HepG2 (cell line): ENCODE measurements around the gene MLC1. TPM values are rescaled to one million over a fixed set of nuclear protein-coding genes. Genes with fewer than 3 reads are reported as not detected.

Source experiments
- ATAC-seq: fragments of 200-7000 bp; cut with Tn5 transposase; 3 replicates; pipeline ENCODE4 v1.9.1; 2020; ENCODE audit warnings: mild to moderate bottlenecking, moderate library complexity
- Bru-seq: library from RNA; stranded (reverse); fragments of 400-500 nt; gene quantifications from one replicate; lab custom pipeline; 2021; lab: Mats Ljungman, UMichigan
- BruChase-seq, 2 experiments: library from RNA; stranded (reverse); fragments of 400-500 nt; gene quantifications; one replicate each; lab custom pipeline; 2021; lab: Mats Ljungman, UMichigan
- BruUV-seq: library from RNA; stranded (reverse); fragments of 400-500 nt; replicated peaks from 2 replicates; lab custom pipeline; 2021; lab: Mats Ljungman, UMichigan
- CTCF ChIA-PET: fragments of 300-600 bp; formaldehyde crosslinking; extraction: SDS; loops from one replicate; lab custom pipeline; 2021; ENCODE audit warnings: low total read pairs, inconsistent platforms, low intra/inter-chr PET ratio; lab: Yijun Ruan, JAX
- POLR2A ChIA-PET: fragments of 350-600 bp; sonication (Branson Sonifier 250); formaldehyde crosslinking; loops from one replicate; lab custom pipeline; 2020; ENCODE audit warnings: antibody characterized with exemption, inconsistent platforms; lab: Yijun Ruan, JAX
- DNase-seq: peaks from one replicate; pipeline ENCODE4 v3.0.0-alpha.2; 2015; ENCODE audit warnings: low spot score
- FAIRE-seq: peaks from 3 replicates; lab custom pipeline; 2011; peaks lifted over from hg19 to GRCh38; lab: Jason Lieb, UNC
- H2AFZ ChIP-seq: one replicate; pipeline ENCODE4 v1.6.1; 2011; ENCODE audit warnings: low read length, inconsistent platforms
- H3K27ac ChIP-seq: fragments of 300-600 bp; 3 replicates; pipeline ENCODE4 v1.8.0; 2011; ENCODE audit warnings: mixed run types, mild to moderate bottlenecking, mixed read lengths, low read length, inconsistent platforms; ENCODE audit not compliant: insufficient read depth; ENCODE audit errors: extremely low read length
- H3K27me3 ChIP-seq, 2 experiments: fragments of 200-600 bp in 1 of 2; 2 replicates in 1 of 2; 3 replicates in 1 of 2; pipeline versions ENCODE4 v1.6.0 to v1.8.0; 2011; ENCODE audit warnings: low read length in 2 of 2, mild to moderate bottlenecking in 2 of 2, moderate library complexity in 2 of 2, inconsistent platforms in 1 of 2; ENCODE audit not compliant: insufficient read depth in 2 of 2, control insufficient read depth in 1 of 2
- H3K36me3 ChIP-seq, 2 experiments: fragments of 200-600 bp in 1 of 2; replicated peaks in 1 of 2; 2 replicates in 1 of 2; 3 replicates in 1 of 2; pipeline versions ENCODE4 v1.5.1 to v1.8.0; 2011; ENCODE audit warnings: low read length in 2 of 2, inconsistent platforms in 1 of 2; ENCODE audit not compliant: insufficient read depth in 2 of 2, control insufficient read depth in 1 of 2
- H3K4me1 ChIP-seq: 2 replicates; pipeline ENCODE4 v1.5.1; 2012; ENCODE audit warnings: low read length, inconsistent platforms; ENCODE audit not compliant: insufficient read depth
- H3K4me2 ChIP-seq: 2 replicates; pipeline ENCODE4 v1.6.0; 2011; ENCODE audit warnings: low read depth, low read length, inconsistent platforms
- H3K4me3 ChIP-seq, 3 experiments: fragments of 200-600 bp in 1 of 3; sonication (generic), shearing (Covaris generic) in 1 of 3; replicated peaks in 1 of 3; 2 replicates each; pipeline ENCODE4 v1.5.1; 2011 to 2016; ENCODE audit warnings: low read length in 3 of 3, inconsistent platforms in 2 of 3, low read depth in 2 of 3, mild to moderate bottlenecking in 2 of 3, control low read depth in 1 of 3, mixed read lengths in 1 of 3; ENCODE audit not compliant: insufficient read depth in 1 of 3
- H3K79me2 ChIP-seq: one replicate; pipeline ENCODE4 v1.6.1; 2011; ENCODE audit warnings: low read length, inconsistent platforms; ENCODE audit not compliant: insufficient read depth
- H3K9ac ChIP-seq: 2 replicates; pipeline ENCODE4 v1.6.0; 2011; ENCODE audit warnings: mild to moderate bottlenecking, low read depth, low read length, inconsistent platforms; ENCODE audit not compliant: insufficient read depth
- H3K9me3 ChIP-seq: 2 replicates; pipeline ENCODE4 v1.5.1; 2012; ENCODE audit warnings: mild to moderate bottlenecking, low read length
- H4K20me1 ChIP-seq: 2 replicates; pipeline ENCODE4 v1.6.0; 2011; ENCODE audit warnings: inconsistent platforms, mild to moderate bottlenecking, low read length, moderate library complexity; ENCODE audit not compliant: insufficient read depth
- ZFP36 ChIP-seq: fragments of 150-350 bp; IDR thresholded peaks from 2 replicates; pipeline ENCODE4 v1.6.1; 2018; ENCODE audit warnings: borderline replicate concordance, low read length, low read depth; ENCODE audit not compliant: partially characterized antibody
- ZNF335 ChIP-seq: sonication (generic); formaldehyde crosslinking; IDR thresholded peaks from 2 replicates; pipeline ENCODE4 v1.4.0; 2020; ENCODE audit warnings: missing genetic modification reagents
- WGBS: methylation state at CpG from one replicate; pipeline ENCODE4 v1.1.6; 2017; ENCODE audit warnings: low lambda C conversion rate; 5-methylcytosine and 5-hydroxymethylcytosine counted together
- in situ Hi-C: cut with HindIII; loops from 2 replicates; pipeline ENCODE4 v1.10.0; 2017; ENCODE audit warnings: low pct_unique_long_range_greater_than_20kb; ENCODE audit not compliant: extremely low pct_ligation_motif_present
- intact Hi-C: fragments of 100-400 bp; cut with micrococcal nuclease; formaldehyde crosslinking; loops from one replicate; pipeline ENCODE4 v1.10.0; 2022; ENCODE audit not compliant: unreplicated experiment
- long read RNA-seq, 2 experiments: library from RNA in 1 of 2; library from polyadenylated mRNA in 1 of 2; stranded (forward) in 1 of 2; unstranded in 1 of 2; transcript quantifications; one replicate each; pipeline ENCODE4 v2.0.0, GENCODE V29; 2019 to 2022
- polyA minus RNA-seq, 3 experiments: library from RNA; depleted of rRNA, polyadenylated mRNA; stranded (reverse); fragments of >200 nt; gene quantifications; 2 replicates each; pipeline ENCODE4 v1.2.3, GENCODE V29; 2011; ENCODE audit warnings: low replicate concordance in 1 of 3
- polyA plus RNA-seq, 8 experiments: library from polyadenylated mRNA; depleted of rRNA in 3 of 8; stranded (reverse) in 7 of 8; unstranded in 1 of 8; fragments of >200 nt; fragmentation: Illumina TruSeq in 4 of 8; extraction: Trizol in 4 of 8; gene quantifications; 2 replicates each; pipeline versions ENCODE4 v1.2.1 to v1.2.3, GENCODE V29; 2011 to 2016; ENCODE audit warnings: low read depth in 4 of 8, missing spikeins in 1 of 8, mixed read lengths in 1 of 8; ENCODE audit not compliant: insufficient read depth in 1 of 8
- total RNA-seq, 5 experiments: library from RNA; depleted of rRNA; stranded (reverse); fragments of >200 nt; fragmentation: Illumina TruSeq; extraction: Trizol; gene quantifications; 2 replicates each; pipeline ENCODE4 v1.2.3, GENCODE V29; 2016; ENCODE audit warnings: low read depth in 1 of 5
- TF ChIP-seq, protein P1 (sequence below): sonication (generic); formaldehyde crosslinking; IDR thresholded peaks from 2 replicates; pipeline ENCODE4 v1.8.1; 2023; ENCODE audit warnings: mild to moderate bottlenecking, missing genetic modification reagents

MLC1 gene
- not detected in 2 replicates for total RNA-seq (2016; rRNA removed; fragmentation: Illumina TruSeq; extraction: Trizol)
- not detected in 2 replicates for total RNA-seq (2016; cell fraction: cytosol; rRNA removed; fragmentation: Illumina TruSeq; extraction: Trizol; ENCODE audit: low read depth)
- total RNA-seq (2016; cell fraction: insoluble cytoplasmic fraction; rRNA removed; fragmentation: Illumina TruSeq; extraction: Trizol), result not detected in 2 replicates
- not detected in 2 replicates for total RNA-seq (2016; cell fraction: membrane; rRNA removed; fragmentation: Illumina TruSeq; extraction: Trizol)
- not detected in 2 replicates for total RNA-seq (2016; cell fraction: nucleus; rRNA removed; fragmentation: Illumina TruSeq; extraction: Trizol)
- not detected in 2 replicates for polyA plus RNA-seq (2011; rRNA removed)
- not detected in 2 replicates for polyA plus RNA-seq (2011; cell fraction: cytosol; rRNA removed)
- polyA plus RNA-seq (2011; cell fraction: nucleus; rRNA removed), result not detected in 2 replicates
- not detected in 2 replicates for polyA plus RNA-seq (2012)
- polyA plus RNA-seq (2016; cell fraction: cytosol; fragmentation: Illumina TruSeq; extraction: Trizol; ENCODE audit: low read depth), result not detected in 2 replicates
- polyA plus RNA-seq (2016; cell fraction: insoluble cytoplasmic fraction; fragmentation: Illumina TruSeq; extraction: Trizol; ENCODE audit: low read depth), result not detected in 2 replicates
- not detected in 2 replicates for polyA plus RNA-seq (2016; cell fraction: membrane; fragmentation: Illumina TruSeq; extraction: Trizol; ENCODE audit: low read depth)
- not detected in 2 replicates for polyA plus RNA-seq (2016; cell fraction: nucleus; fragmentation: Illumina TruSeq; extraction: Trizol; ENCODE audit: insufficient read depth, low read depth)
- not detected in 2 replicates for polyA minus RNA-seq (2011; rRNA and poly(A)+ RNA removed; ENCODE audit: low replicate concordance)
- not detected in 2 replicates for polyA minus RNA-seq (2011; cell fraction: cytosol; rRNA and poly(A)+ RNA removed)
- not detected in 2 replicates for polyA minus RNA-seq (2011; cell fraction: nucleus; rRNA and poly(A)+ RNA removed)
- not detected for Bru-seq, nascent RNA
- BruChase-seq, experiment 1, labeled RNA remaining after a 6-hour chase, result not detected
- not detected for BruChase-seq, experiment 2, labeled RNA remaining after a 2-hour chase
- long read RNA-seq, experiment 1, result 0 reads
- long read RNA-seq, experiment 2, result 0 reads

DNA sequence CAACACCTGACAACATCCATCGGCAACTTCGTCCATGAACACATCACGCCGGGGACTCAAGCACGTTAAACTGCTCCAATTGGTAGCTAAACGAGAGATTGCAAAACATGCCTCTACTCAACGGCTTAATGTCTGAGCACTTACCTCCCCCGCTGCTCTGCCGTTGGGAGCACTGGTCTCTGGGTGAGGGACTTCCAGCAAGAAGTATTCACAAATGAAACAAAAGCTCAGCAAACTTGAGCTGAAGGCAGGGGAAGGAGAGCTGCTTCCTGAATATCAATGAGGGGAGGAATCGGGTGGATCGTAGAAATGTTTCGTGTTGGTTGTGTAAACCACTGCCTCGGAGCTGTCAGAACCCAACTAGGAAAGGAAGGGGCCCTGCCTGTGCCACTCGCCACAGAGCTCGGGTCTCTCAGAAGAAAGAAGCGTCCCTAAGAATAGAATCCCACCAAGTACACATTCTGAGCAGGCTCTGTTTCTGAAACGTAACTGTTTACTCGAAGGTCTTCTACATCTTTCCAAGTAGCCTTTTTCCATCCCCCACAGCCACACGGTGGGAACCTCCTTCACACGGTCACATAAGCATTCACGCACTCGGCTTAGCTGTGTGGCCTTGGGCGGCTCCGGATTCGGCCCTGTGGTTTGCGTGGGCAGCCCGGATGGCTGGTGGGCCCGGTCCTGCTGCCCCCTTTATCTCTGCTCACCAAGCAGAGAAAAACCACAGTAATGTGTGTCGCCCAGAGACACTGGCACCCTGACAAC lies at the start of gene MLC1:
Gene MLC1, minus strand, starts transcription at position 216 of the 762 bp plus-strand sequence. CDS start 524 bp downstream, outside the sequence.
- H3K27ac ChIP-seq, result no peak within 1 kb of the TSS
- H3K9ac ChIP-seq, result no peak within 1 kb of the TSS
- intact Hi-C loops, result no loop called here
- DNase-seq, result no peak
- H4K20me1 ChIP-seq, result no peaks in the 10 kb centered on the region
- H3K27me3 ChIP-seq, result peaks cover 1 to 45% of the 10 kb centered on the region in 2 experiments; a peak in 4 of 5 replicates
- no peak for ATAC-seq
- H3K9me3 ChIP-seq, result no peaks in the 10 kb centered on the region
- in situ Hi-C loops, result no loop called here
- ChIA-PET CTCF (no interaction called here), POLR2A (no interaction called here)
- BruUV-seq, result no TSS peak
- no peaks in the 10 kb centered on the region for H3K36me3 ChIP-seq
- H3K4me2 ChIP-seq, result no peak within 1 kb of the TSS
- H3K4me1 ChIP-seq, result peaks cover 16% of the 10 kb centered on the region
- no peaks in the 10 kb centered on the region for H3K79me2 ChIP-seq
- TF ChIP-seq ZNF335 (no peak), ZFP36 (no peak)
- TF ChIP-seq, protein P1, sequence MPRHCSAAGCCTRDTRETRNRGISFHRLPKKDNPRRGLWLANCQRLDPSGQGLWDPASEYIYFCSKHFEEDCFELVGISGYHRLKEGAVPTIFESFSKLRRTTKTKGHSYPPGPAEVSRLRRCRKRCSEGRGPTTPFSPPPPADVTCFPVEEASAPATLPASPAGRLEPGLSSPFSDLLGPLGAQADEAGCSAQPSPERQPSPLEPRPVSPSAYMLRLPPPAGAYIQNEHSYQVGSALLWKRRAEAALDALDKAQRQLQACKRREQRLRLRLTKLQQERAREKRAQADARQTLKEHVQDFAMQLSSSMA (CRISPR knock-in tag), result no peak
- TF ChIP-seq, all 625 proteins: peak for 0
- FAIRE-seq, result no peak
- Histone ChIP-seq H3K4me3 (no peak within 1 kb of the TSS), H2AFZ (no peak within 1 kb of the TSS)
- WGBS, result 42% methylated on average over 27 of the region's 29 CpGs
